Gastrocnemius medialis (tissue), 4 donors: Measurements from ENCODE around the gene TAS2R20. TPM values are rescaled to one million over a fixed set of nuclear protein-coding genes. Genes with fewer than 3 reads are reported as not detected.

ENCODE experiments used
- ATAC-seq, 2 donors: fragments of 150-250 bp; one replicate each; pipeline ENCODE4 v1.9.1; 2016
- DNase-seq, 2 donors: peaks; one replicate each; pipeline ENCODE4 v3.0.0-alpha.2; 2019
- H3K27ac ChIP-seq, 4 donors: fragments of 200-600 bp; sonication (generic); 1 replicate in 1 of 4; 2 replicates in 3 of 4; pipeline ENCODE4 v1.5.1; 2016 to 2018; ENCODE audit warnings: mild to moderate bottlenecking in 2 of 4, moderate library complexity in 1 of 4
- H3K27me3 ChIP-seq, 3 donors: fragments of 200-600 bp; sonication (generic) in 2 of 3; 1 replicate in 1 of 3; 2 replicates in 2 of 3; pipeline versions ENCODE4 v1.5.1 to v1.6.0; 2016 to 2019; ENCODE audit warnings: mild to moderate bottlenecking in 1 of 3, moderate library complexity in 1 of 3
- H3K36me3 ChIP-seq, 2 donors: fragments of 200-600 bp; sonication (generic) in 1 of 2; one replicate each; pipeline ENCODE4 v1.5.1; 2017 to 2018
- H3K4me1 ChIP-seq, 2 donors: fragments of 200-600 bp; sonication (generic) in 1 of 2; one replicate each; pipeline ENCODE4 v1.5.1; 2016 to 2017; ENCODE audit warnings: mild to moderate bottlenecking in 2 of 2
- H3K4me3 ChIP-seq, 4 donors: fragments of 200-600 bp; sonication (generic) in 3 of 4; 1 replicate in 1 of 4; 2 replicates in 3 of 4; pipeline ENCODE4 v1.5.1; 2016 to 2019; ENCODE audit warnings: mild to moderate bottlenecking in 2 of 4
- H3K9me3 ChIP-seq, 3 donors: fragments of 200-600 bp; sonication (generic) in 2 of 3; 1 replicate in 1 of 3; 2 replicates in 2 of 3; pipeline ENCODE4 v1.5.1; 2016 to 2019
- POLR2A ChIP-seq, 2 donors: fragments of 450-650 bp; IDR thresholded peaks; one replicate each; pipeline ENCODE4 v1.6.1; 2017; ENCODE audit warnings: antibody characterized with exemption in 2 of 2, mild to moderate bottlenecking in 2 of 2, moderate library complexity in 2 of 2
- in situ Hi-C, 4 donors: fragments of 200-750 bp; cut with MboI; loops; one replicate each; pipeline versions ENCODE4 v1.15.0 to v1.8.0; 2017; ENCODE audit warnings: low sequenced_read_pairs in 4 of 4
- intact Hi-C: fragments of 100-400 bp; cut with DNase I; formaldehyde crosslinking; loops from one replicate; pipeline ENCODE4 v1.15.1; 2023; ENCODE audit warnings: low total_unique reads
- total RNA-seq, 4 donors: library from RNA; depleted of rRNA; stranded (reverse); fragments of >200 nt; gene quantifications; one replicate each; pipeline versions ENCODE4 v1.1.0 to v1.2.3, GENCODE V29; 2016
- TF ChIP-seq, protein P1 (sequence below), 5 experiments: fragments of 450-650 bp in 3 of 5; fragments of 200-600 bp in 2 of 5; sonication (generic) in 2 of 5; IDR thresholded peaks in 4 of 5; conservative IDR thresholded peaks in 1 of 5; 1 replicate in 4 of 5; 2 replicates in 1 of 5; pipeline ENCODE4 v1.5.1; 2016 to 2019; ENCODE audit warnings: antibody characterized with exemption in 5 of 5, mild to moderate bottlenecking in 3 of 5, moderate library complexity in 3 of 5

TAS2R20 gene
- total RNA-seq, 4 donors from 2014 or later, result 0.53 to 3.6 TPM; not detected in 2

GRCh38 chr12:10957741-10958140 lies 40.4 kb downstream of the TAS2R20 start:
- Histone ChIP-seq H3K27me3 (no peaks in the 10 kb centered on the region), H3K4me1 (peaks cover 4 to 5% of the 10 kb centered on the region in 2 donors), H3K9me3 (no peaks in the 10 kb centered on the region), H3K36me3 (no peaks in the 10 kb centered on the region), H3K4me3 (no peak overlapping the region), H3K27ac (no peak overlapping the region)
- ATAC-seq (no peak), DNase-seq (no peak)
- in situ Hi-C loops (no loop called here), intact Hi-C loops (no loop called here)
- TF ChIP-seq POLR2A (IDR thresholded peaks at IDR 0.05), result no peak
- TF ChIP-seq, protein P1, sequence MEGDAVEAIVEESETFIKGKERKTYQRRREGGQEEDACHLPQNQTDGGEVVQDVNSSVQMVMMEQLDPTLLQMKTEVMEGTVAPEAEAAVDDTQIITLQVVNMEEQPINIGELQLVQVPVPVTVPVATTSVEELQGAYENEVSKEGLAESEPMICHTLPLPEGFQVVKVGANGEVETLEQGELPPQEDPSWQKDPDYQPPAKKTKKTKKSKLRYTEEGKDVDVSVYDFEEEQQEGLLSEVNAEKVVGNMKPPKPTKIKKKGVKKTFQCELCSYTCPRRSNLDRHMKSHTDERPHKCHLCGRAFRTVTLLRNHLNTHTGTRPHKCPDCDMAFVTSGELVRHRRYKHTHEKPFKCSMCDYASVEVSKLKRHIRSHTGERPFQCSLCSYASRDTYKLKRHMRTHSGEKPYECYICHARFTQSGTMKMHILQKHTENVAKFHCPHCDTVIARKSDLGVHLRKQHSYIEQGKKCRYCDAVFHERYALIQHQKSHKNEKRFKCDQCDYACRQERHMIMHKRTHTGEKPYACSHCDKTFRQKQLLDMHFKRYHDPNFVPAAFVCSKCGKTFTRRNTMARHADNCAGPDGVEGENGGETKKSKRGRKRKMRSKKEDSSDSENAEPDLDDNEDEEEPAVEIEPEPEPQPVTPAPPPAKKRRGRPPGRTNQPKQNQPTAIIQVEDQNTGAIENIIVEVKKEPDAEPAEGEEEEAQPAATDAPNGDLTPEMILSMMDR (IDR thresholded peaks at IDR 0.05 in 4 of 5, conservative IDR thresholded peaks at IDR 0.05 in 1 of 5), result no peak

- peaks cover 7 to 15% of the 10 kb centered on the region in 2 donors for H3K4me1 ChIP-seq
- ATAC-seq (no peak), DNase-seq (no peak)
- no peak overlapping the region for H3K4me3 ChIP-seq
- H3K27ac ChIP-seq, result no peak overlapping the region
- no peaks in the 10 kb centered on the region for H3K27me3 ChIP-seq
- no peak for TF ChIP-seq POLR2A (IDR thresholded peaks at IDR 0.05)
- TF ChIP-seq, protein P1 (IDR thresholded peaks at IDR 0.05 in 4 of 5, conservative IDR thresholded peaks at IDR 0.05 in 1 of 5), result no peak
- H3K9me3 ChIP-seq, result no peaks in the 10 kb centered on the region
- H3K36me3 ChIP-seq, result no peaks in the 10 kb centered on the region
- in situ Hi-C loops, result no loop called here
- intact Hi-C loops, result no loop called here
Measured at GRCh38 chr12:10956085-10956484, 42.0 kb downstream of the TAS2R20 start.

- no peaks in the 10 kb centered on the region for H3K36me3 ChIP-seq
- no peak overlapping the region for H3K27ac ChIP-seq
- in situ Hi-C loops, result no loop called here
- H3K27me3 ChIP-seq, result no peaks in the 10 kb centered on the region
- DNase-seq, result peak in 1 of 2 donors; percentile 14
- intact Hi-C loops, result no loop called here
- TF ChIP-seq, protein P1 (IDR thresholded peaks at IDR 0.05 in 4 of 5, conservative IDR thresholded peaks at IDR 0.05 in 1 of 5), result no peak
- TF ChIP-seq POLR2A (IDR thresholded peaks at IDR 0.05), result no peak
- H3K4me1 ChIP-seq, result peaks cover 7 to 15% of the 10 kb centered on the region in 2 donors
- H3K4me3 ChIP-seq, result no peak overlapping the region
- peak in 1 of 2 donors; percentile 66 for ATAC-seq
- H3K9me3 ChIP-seq, result no peaks in the 10 kb centered on the region
Measured at GRCh38 chr12:10952645-10953044, 45.5 kb downstream of the TAS2R20 start.

Other genes starting within 250 kb of the TAS2R20 start
- gene TAS2R7, start 195.7 kb downstream of the TAS2R20 start, total RNA-seq, result not detected
- under 1 TPM in 1 of 4 donors, not detected in 3; 0.36 TPM for gene TAS2R8, start 191.0 kb downstream of the TAS2R20 start, total RNA-seq
- gene TAS2R9, start 188.1 kb downstream of the TAS2R20 start, total RNA-seq, result 1 to 10 TPM in 1 of 4 donors, not detected in 3; 1.1 TPM
- gene TAS2R10, start 171.9 kb downstream of the TAS2R20 start, total RNA-seq, result under 1 TPM in 1 of 4 donors, not detected in 3; 0.51 TPM
- 1 to 10 TPM in 2 of 4 donors, not detected in 2; 1.2 to 3.5 TPM for gene PRR4, start 148.8 kb downstream of the TAS2R20 start, total RNA-seq
- gene PRH1, start 114.0 kb downstream of the TAS2R20 start, total RNA-seq, result 10 to 100 TPM in 1 of 4 donors, 1 to 10 TPM in 3; 2.2 to 21.0 (median 2.9) TPM
- gene TAS2R13, start 88.7 kb downstream of the TAS2R20 start, total RNA-seq, result 1 to 10 TPM in 1 of 4 donors, under 1 TPM in 1, not detected in 2; 0.26 to 3.8 TPM
- gene PRH2, start 69.1 kb downstream of the TAS2R20 start, total RNA-seq, result not detected
- gene TAS2R14, start 59.0 kb downstream of the TAS2R20 start, total RNA-seq, result 1 to 10 TPM in 1 of 4 donors, under 1 TPM in 2, not detected in 1; 0.27 to 3.0 (median 0.29) TPM
- gene TAS2R50, start 11.4 kb downstream of the TAS2R20 start, total RNA-seq, result 1 to 10 TPM in 1 of 4 donors, not detected in 3; 4.9 TPM
- gene TAS2R19, start 24.3 kb upstream of the TAS2R20 start, total RNA-seq, result 1 to 10 TPM in 1 of 4 donors, not detected in 3; 2.5 TPM
- gene TAS2R31, start 33.1 kb upstream of the TAS2R20 start, total RNA-seq, result 1 to 10 TPM in 2 of 4 donors, not detected in 2; 3.5 to 3.6 TPM
- 1 to 10 TPM in 1 of 4 donors, not detected in 3; 1.5 TPM for gene TAS2R46, start 64.0 kb upstream of the TAS2R20 start, total RNA-seq
- gene TAS2R43, start 94.0 kb upstream of the TAS2R20 start, total RNA-seq, result 1 to 10 TPM in 1 of 4 donors, not detected in 3; 2.8 TPM
- gene TAS2R30, start 136.3 kb upstream of the TAS2R20 start, total RNA-seq, result 1 to 10 TPM in 1 of 4 donors, under 1 TPM in 2, not detected in 1; 0.29 to 2.1 (median 0.34) TPM
- gene SMIM10L1, start 172.9 kb upstream of the TAS2R20 start, total RNA-seq, result 10 to 100 TPM; 13.4 to 20.7 (median 16.2) TPM
- not detected for gene TAS2R42, start 188.6 kb upstream of the TAS2R20 start, total RNA-seq